GM18508 (cell line): ENCODE results near the gene SLC35A2.

Source experiments
- ATAC-seq: cut with Tn5 transposase; IDR thresholded peaks from one replicate; pipeline ENCODE4 v1.9.1; 2021; ENCODE audit warnings: moderate number of reproducible peaks; ENCODE audit not compliant: insufficient read depth, unreplicated experiment

The SLC35A2 gene

GRCh38 chrX:48927736-48928382, 16.4 kb upstream of the SLC35A2 start:
- no peak for ATAC-seq

GRCh38 chrX:48927123-48927522, 15.7 kb upstream of the SLC35A2 start:
- ATAC-seq, result no peak

GRCh38 chrX:48924270-48924669, 12.8 kb upstream of the SLC35A2 start:
- no peak for ATAC-seq

GRCh38 chrX:48923771-48924170, 12.3 kb upstream of the SLC35A2 start:
- no peak for ATAC-seq

GRCh38 chrX:48920718-48921104, 9.3 kb upstream of the SLC35A2 start:
- no peak for ATAC-seq

GRCh38 chrX:48919947-48920717, 8.7 kb upstream of the SLC35A2 start:
- no peak for ATAC-seq

- no peak for ATAC-seq
Measured at GRCh38 chrX:48919360-48919841, 8.0 kb upstream of the SLC35A2 start.

- peak; percentile 51 for ATAC-seq
Measured at GRCh38 chrX:48918643-48919340, 7.3 kb upstream of the SLC35A2 start, which contains the start of gene PIM2. TSS of gene PIM2 (minus strand) at chrX:48919024. CDS start at chrX:48918834, 190 bp downstream.

- ATAC-seq, result no peak
Measured at GRCh38 chrX:48918301-48918642, 6.8 kb upstream of the SLC35A2 start.

- ATAC-seq, result no peak
Measured at GRCh38 chrX:48917139-48918001, 5.9 kb upstream of the SLC35A2 start.

GRCh38 chrX:48914593-48915493, 3.4 kb upstream of the SLC35A2 start:
- no peak for ATAC-seq

GRCh38 chrX:48913605-48914366, 2.3 kb upstream of the SLC35A2 start:
- ATAC-seq, result no peak

- ATAC-seq, result no peak
Measured at GRCh38 chrX:48910926-48911411, 477 bp downstream of the SLC35A2 start.

- ATAC-seq, result no peak
Measured at GRCh38 chrX:48909703-48910294, 1.6 kb downstream of the SLC35A2 start.

- ATAC-seq, result no peak
Measured at GRCh38 chrX:48908600-48908999, 2.8 kb downstream of the SLC35A2 start.

GRCh38 chrX:48905090-48905790, 6.2 kb downstream of the SLC35A2 start:
- ATAC-seq, result no peak

GRCh38 chrX:48904626-48905025, 6.8 kb downstream of the SLC35A2 start:
- no peak for ATAC-seq
